Anterior cingulate cortex (tissue), 58 donors: ENCODE measurements around the gene TRIP13.

Experiments used
- DNase-seq, 58 donors: peaks; one replicate each; lab custom pipeline; 2025; lab: John Stamatoyannopoulos, UW

TRIP13 gene

DNA sequence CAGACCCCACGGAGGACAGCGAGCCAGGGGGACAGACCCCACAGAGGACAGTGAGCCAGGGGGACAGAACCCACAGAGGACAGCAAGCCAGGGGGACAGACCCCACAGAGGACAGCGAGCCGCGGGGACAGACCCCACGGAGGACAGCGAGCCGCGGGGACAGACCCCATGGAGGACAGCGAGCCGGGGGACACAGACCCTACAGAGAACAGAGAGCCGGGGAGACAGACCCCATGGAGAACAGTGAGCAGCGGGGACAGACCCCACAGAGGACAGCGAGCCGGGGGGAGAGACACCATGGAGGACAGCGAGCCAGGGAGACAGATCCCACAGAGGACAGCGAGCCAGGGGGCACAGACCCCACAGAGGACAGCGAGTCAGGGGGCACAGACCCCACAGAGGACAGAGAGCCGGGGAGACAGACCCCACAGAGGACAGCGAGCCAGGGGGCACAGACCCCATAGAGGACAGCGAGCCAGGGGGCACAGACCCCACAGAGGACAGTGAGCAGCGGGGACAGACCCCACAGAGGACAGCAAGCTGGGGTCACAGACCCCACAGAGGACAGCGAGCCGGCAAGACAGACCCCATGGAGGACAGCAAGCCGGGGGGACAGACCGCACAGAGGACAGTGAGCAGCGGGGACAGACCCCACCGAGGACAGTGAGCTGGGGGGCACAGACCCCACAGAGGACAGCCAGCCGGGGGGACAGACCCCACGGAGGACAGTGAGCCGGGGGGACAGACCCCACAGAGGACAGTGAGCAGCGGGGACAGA, 37.5 kb upstream of the TRIP13 start:
- no peak for DNase-seq

- DNase-seq = no peak
Observed at GRCh38 chr5:855771-856530, 36.7 kb upstream of the TRIP13 start.

DNA sequence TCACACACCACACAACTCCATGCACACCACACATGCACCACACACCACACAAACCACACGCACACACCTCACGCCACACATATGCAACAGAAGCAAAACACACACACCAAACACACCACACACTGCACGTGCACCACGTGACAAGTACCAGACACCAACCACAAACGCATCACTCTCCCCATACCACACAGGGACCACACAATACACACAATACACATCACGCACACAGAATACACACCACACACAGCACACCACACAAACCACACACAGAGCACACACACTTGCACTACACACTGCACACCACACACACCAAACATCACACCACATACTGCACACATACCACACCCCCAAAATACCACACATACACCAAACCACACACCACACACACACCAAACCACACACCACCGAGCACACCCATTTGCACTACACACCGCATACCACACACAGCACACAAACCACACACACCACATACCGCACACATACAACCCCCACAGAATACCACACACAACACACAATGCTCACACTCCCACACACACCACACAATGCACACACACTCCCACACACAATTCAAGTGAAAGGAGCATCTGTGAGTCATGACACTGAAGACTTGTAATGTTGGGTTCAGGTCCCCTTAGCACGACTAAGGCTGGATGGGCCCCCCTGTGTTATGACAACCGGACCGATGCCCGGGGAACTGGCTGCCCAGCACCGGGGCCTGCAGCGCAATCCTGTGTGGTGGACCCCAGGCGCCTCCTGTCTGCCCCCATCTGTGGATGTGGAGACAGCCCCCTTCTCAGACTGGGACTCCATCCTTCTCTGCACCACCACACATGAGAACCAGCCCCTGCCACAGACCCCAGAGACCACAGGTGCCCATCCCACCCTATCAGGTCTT, 35.9 kb upstream of the TRIP13 start:
- DNase-seq = no peak

- no peak for DNase-seq
Observed at GRCh38 chr5:858726-859125, 34.0 kb upstream of the TRIP13 start.

DNA sequence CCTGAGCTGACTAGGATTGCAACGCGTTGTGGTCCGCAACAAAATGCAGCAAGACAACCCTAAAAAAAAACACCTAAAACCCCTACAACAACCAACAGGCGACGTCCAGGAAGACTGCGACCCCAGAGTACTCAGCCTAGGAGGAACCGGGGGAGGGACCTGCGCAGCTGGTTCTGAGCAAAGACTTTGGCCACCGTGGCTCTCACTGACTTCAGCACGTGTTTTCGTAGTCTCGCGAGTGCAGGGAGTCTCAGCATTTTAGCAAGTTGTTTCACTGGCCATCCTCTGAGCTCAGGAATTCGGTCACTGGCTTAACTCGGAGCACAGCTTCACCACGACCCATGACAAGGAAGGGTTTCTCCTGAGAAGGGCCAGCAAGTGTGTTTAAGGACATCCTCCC, 33.3 kb upstream of the TRIP13 start:
- DNase-seq = no peak

GRCh38 chr5:859798-860296, 32.8 kb upstream of the TRIP13 start:
- DNase-seq = no peak

DNA sequence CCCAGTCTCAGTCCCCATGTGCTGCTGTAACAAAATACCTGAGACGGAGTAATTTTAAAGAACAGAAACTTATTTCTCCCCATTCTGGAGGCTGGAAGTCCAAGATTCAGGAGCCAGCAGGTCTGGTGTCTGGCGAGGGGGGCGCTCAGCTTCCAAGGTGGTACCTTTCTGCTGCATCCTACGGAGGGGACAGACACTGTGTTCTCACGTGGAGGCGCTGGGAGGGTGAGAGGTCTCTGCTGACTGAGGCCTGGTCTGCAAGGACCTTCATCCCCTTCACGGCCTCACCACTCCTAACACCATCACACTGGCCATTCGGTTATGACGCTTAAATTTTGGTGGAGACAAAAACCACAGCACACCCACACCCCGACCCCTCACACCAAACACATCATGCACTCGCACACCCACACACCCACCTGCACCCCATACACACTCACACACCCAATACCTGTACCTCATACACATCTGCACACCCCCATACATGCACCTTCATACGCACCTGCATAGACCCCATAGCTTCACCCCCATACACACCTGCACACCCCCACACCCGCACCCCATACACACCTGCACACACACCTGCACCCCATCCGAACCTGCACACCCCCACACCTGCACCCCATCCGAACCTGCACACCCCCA, 32.1 kb upstream of the TRIP13 start:
- DNase-seq = no peak

GRCh38 chr5:861442-862366, 31.0 kb upstream of the TRIP13 start:
- DNase-seq = no peak

- DNase-seq = peak in 5 of 58 donors; percentile 14 to 35 (median 15)
Observed at GRCh38 chr5:862367-863243, 30.1 kb upstream of the TRIP13 start.

GRCh38 chr5:863244-863805, 29.4 kb upstream of the TRIP13 start:
- DNase-seq = no peak

DNA sequence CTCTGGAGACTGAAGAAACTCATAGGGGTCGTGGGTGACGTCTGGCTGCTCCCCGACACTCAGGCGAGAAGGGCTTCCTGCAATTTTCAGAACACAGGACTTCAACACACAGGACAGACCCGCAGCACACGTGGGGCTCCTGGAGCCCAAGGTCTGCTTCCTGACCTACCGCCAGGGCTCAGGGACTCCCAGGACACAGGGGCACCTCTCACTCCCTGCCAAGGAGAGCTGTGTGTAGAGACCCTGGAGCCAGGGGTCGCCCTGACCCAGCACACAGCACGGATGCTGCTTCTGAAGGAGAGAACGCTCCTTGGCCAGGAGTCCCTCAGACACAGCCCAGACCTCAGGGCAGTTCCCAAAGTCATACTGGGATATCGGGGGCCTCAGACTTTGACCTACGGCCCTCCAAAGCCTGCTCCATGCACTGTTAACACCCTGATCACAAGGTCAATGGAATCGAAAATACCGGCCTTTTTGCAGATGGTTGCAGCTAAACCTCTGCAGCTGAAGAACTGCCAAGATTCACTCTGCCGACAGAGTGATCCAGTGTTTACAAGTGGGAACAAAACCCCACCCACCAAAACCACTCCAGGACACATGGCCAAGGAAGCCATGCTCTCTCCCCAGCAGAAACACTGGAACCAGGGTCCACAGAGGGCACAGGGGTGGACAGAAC, 28.1 kb upstream of the TRIP13 start:
- DNase-seq = no peak

DNA sequence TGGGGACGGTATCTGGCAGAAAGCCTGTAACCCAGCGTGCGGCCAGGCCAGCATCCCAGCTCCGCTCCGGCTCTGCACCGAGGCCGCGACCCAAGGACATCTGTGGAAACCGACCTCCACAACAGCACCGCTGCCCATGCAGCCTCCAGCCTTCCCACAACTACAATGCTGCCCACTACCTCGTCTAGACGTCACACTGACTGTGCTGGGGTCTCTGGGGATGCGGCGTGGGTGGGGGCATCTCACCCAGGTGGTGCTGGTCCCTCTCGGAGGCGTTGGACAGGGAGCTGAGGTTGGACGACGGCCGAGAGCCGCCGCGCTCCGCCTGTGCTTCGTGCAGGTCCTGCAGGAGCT, 27.5 kb upstream of the TRIP13 start:
- DNase-seq = no peak

- no peak for DNase-seq
Observed at GRCh38 chr5:865771-866170, 26.9 kb upstream of the TRIP13 start.

DNA sequence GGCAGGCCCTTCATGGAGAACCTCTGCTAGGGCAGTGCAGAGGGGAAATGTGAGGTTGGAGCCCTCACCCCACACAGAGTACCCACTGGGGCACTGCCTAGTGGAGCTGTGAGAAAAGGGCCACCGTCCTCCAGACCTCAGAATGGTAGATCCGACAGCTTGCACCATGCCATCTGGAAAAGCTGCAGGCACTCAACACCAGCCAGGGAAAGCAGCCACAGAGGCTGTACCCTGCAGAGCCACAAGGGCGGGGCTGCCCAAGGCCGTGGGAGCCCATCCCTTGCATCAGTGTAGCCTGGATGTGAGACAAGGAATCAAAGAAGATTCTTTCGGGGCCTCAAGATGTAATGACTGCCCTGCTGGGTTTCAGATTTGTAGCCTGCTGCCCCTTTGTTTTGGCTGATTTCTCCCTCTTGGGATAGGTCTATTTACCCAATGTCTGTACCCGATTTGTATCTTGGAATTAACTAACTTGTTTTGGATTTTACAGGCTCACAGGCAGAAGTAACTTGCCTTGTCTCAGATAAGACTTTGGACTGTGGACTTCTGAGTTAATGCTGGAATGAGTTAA, 25.3 kb upstream of the TRIP13 start:
- no peak for DNase-seq

DNA sequence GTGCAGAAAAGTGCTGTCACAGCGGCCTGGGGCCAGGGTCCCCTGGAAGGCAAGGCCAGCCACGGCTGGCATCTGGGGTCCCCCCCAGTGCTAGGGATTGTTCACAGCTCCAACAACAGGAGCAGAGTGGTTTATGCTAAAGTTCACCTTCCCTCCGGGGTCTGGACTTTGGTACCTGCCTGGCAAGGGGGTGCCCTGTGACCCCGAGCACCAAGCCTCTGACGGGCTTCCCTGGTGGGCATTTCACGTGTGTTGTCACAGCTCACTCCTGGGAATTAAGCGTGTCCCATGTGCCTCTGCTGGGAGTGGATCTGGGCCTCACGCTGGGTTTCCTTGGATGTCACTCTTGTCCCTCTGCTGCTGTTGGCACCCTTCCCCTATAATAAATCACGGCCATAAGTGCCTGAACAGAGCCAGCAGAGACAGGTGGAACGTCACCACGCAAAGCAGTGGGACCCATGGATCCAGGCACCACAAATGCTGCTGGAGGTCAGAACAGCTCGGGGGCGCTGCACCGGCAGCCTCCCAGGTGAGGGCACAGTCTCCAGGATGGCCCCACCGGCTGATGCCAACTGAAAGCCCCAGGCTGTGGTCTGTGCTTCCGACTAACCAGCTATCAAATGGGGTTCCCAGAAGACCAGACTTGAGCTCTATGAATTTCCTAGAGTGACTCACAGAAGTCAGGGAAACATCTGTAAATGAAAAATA, 24.1 kb upstream of the TRIP13 start:
- DNase-seq = no peak

GRCh38 chr5:870956-871355, 21.7 kb upstream of the TRIP13 start:
- no peak for DNase-seq
